Tibial artery (tissue), 4 donors: Measurements from ENCODE around the gene GRIP1.

Source experiments
- DNase-seq, 2 donors: peaks; one replicate each; pipeline ENCODE4 v3.0.0-alpha.2; 2019
- H3K27ac ChIP-seq, 2 donors: fragments of 200-600 bp; sonication (generic) in 1 of 2; 1 replicate in 1 of 2; 2 replicates in 1 of 2; pipeline ENCODE4 v1.5.1; 2018 to 2019; ENCODE audit warnings: mild to moderate bottlenecking in 1 of 2
- H3K27me3 ChIP-seq, 2 donors: fragments of 200-600 bp; sonication (generic) in 1 of 2; one replicate each; pipeline versions ENCODE4 v1.5.1 to v1.6.0; 2016 to 2019
- H3K36me3 ChIP-seq, 3 donors: fragments of 200-600 bp; sonication (generic) in 2 of 3; one replicate each; pipeline ENCODE4 v1.5.1; 2016 to 2019; ENCODE audit warnings: mild to moderate bottlenecking in 2 of 3
- H3K4me1 ChIP-seq, 4 donors: fragments of 200-600 bp; sonication (generic) in 2 of 4; 1 replicate in 3 of 4; 2 replicates in 1 of 4; pipeline ENCODE4 v1.5.1; 2016 to 2019
- H3K4me3 ChIP-seq, 2 donors: fragments of 200-600 bp; sonication (generic) in 1 of 2; 1 replicate in 1 of 2; 2 replicates in 1 of 2; pipeline ENCODE4 v1.5.1; 2018 to 2019; ENCODE audit warnings: mild to moderate bottlenecking in 2 of 2
- H3K9me3 ChIP-seq, 3 donors: fragments of 200-600 bp; sonication (generic) in 1 of 3; one replicate each; pipeline ENCODE4 v1.5.1; 2016 to 2019
- intact Hi-C: fragments of 100-400 bp; cut with DNase I; formaldehyde crosslinking; loops from one replicate; pipeline ENCODE4 v1.15.0; 2023; ENCODE audit warnings: low total_unique reads
- TF ChIP-seq, protein P1 (sequence below), 2 experiments: fragments of 200-600 bp in 1 of 2; fragments of 450-650 bp in 1 of 2; IDR thresholded peaks; one replicate each; pipeline ENCODE4 v1.5.1; 2017 to 2019; ENCODE audit warnings: antibody characterized with exemption in 2 of 2, mild to moderate bottlenecking in 1 of 2, moderate library complexity in 1 of 2

Gene GRIP1

DNA sequence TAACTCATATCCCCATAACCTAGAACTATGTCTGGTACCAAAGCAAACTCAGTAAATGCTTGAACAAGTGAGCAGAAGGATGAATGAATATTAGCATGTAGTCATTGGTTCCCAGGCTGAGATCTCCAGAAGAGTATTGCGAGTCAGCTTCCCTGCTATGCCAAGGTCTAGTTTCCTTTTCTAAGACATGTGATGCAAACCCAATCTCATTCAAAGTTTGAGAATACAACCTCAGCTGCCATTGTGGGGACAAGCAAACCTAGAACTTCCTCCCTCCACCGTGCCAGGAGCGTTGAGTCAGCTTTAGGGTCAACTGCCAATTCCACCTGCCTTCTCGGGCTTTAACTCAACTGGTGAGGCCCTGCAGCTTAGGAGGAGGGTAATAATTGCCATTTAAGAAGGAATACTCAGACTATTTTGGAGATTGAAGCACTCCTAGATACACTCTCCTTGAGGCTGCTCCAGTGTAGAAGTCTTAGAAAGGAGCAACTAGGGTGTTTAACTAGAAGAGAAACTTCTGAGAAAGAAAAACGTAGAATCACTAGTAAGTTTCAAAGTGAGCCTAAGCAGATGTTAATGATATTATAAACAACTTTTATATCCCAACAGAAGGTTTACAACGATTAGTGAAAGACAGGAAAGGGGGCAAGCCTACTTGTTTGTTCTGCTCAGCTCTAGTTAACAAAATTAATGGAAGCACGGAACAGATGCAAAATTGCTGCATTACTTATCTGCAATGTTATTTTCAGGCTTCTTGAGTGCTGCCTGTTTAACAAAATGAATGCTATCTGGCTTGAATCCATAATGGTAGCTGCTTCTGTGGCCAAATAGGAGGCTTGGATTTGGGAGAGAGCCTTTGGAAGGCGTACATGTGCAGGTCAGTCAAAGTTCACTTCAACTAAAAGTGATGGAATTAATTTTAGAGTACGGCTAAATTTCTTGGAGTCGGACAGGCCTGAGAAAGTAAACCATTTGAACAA, 279.7 kb downstream of the GRIP1 start:
- intact Hi-C loops = no loop called here
- TF ChIP-seq, protein P1, sequence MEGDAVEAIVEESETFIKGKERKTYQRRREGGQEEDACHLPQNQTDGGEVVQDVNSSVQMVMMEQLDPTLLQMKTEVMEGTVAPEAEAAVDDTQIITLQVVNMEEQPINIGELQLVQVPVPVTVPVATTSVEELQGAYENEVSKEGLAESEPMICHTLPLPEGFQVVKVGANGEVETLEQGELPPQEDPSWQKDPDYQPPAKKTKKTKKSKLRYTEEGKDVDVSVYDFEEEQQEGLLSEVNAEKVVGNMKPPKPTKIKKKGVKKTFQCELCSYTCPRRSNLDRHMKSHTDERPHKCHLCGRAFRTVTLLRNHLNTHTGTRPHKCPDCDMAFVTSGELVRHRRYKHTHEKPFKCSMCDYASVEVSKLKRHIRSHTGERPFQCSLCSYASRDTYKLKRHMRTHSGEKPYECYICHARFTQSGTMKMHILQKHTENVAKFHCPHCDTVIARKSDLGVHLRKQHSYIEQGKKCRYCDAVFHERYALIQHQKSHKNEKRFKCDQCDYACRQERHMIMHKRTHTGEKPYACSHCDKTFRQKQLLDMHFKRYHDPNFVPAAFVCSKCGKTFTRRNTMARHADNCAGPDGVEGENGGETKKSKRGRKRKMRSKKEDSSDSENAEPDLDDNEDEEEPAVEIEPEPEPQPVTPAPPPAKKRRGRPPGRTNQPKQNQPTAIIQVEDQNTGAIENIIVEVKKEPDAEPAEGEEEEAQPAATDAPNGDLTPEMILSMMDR (IDR thresholded peaks at IDR 0.05) = no peak
- no peak for DNase-seq

DNA sequence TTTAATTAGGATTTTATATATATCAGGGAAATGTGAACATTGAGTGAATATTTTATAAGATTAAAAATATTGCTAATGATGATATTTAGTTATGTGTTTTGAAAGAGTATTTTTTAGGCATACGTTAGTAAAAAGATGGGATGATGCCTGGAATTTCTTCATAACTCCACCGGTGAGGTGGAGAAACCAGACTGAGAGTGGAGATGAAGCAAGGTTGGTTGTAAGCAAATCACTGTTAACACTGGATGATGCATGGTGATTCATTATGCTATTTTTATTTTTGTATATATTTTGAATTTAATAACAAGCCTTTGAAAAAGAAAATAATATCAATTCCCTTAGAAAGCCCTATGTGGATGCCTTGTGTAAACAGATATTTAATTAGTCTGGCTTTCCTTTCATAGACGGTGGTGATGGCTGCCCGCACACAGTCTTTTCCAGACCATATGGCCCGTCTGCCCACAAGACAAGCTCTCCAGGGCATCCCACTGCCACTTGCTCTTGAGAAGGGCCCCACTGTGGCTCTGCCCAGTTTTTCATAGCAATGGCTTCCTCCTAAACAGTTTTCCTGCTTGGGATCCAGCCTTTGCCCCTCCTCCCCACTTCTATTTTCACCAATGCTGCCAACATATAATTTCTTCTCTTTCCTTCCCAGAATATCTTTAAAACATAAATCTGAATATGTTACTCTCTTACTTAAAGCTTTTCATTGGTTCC, 281.1 kb downstream of the GRIP1 start:
- intact Hi-C loops = no loop called here
- no peaks in the 10 kb centered on the region for H3K4me1 ChIP-seq
- TF ChIP-seq, protein P1 (IDR thresholded peaks at IDR 0.05) = no peak
- no peaks in the 10 kb centered on the region for H3K9me3 ChIP-seq
- no peaks in the 10 kb centered on the region for H3K36me3 ChIP-seq
- no peak overlapping the region for H3K27ac ChIP-seq
- no peak for DNase-seq
- no peaks in the 10 kb centered on the region for H3K27me3 ChIP-seq
- no peak overlapping the region for H3K4me3 ChIP-seq

More for the DNA sequence above, 279.7 kb downstream of the GRIP1 start:
- Histone ChIP-seq H3K4me3 (no peak overlapping the region), H3K9me3 (no peaks in the 10 kb centered on the region), H3K36me3 (no peaks in the 10 kb centered on the region), H3K4me1 (no peaks in the 10 kb centered on the region), H3K27ac (no peak overlapping the region), H3K27me3 (no peaks in the 10 kb centered on the region)

DNA sequence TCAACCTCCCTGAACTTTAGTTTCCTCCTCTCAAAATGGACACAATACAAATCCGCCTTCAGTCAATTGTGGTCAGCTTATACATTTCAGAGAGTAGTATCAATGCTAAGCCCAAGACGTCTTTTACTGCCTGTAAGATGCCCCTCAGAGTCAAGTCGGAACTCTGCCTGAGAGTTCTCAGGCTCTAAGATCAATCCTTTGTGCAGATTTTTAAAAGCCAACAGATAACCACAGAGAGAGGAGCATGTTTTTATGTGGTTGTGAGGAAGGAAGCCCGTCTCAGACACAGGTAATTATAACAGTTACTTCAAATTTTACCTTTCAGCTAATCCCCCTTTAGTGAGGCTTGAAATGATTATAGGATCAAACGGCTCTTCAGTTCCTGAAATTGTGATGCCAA, 285.0 kb downstream of the GRIP1 start:
- Histone ChIP-seq H3K4me1 (no peaks in the 10 kb centered on the region), H3K9me3 (no peaks in the 10 kb centered on the region), H3K4me3 (no peak overlapping the region), H3K27me3 (no peaks in the 10 kb centered on the region), H3K36me3 (no peaks in the 10 kb centered on the region), H3K27ac (no peak overlapping the region)
- intact Hi-C loops = no loop called here
- TF ChIP-seq, protein P1 (IDR thresholded peaks at IDR 0.05) = no peak
- DNase-seq = no peak

DNA sequence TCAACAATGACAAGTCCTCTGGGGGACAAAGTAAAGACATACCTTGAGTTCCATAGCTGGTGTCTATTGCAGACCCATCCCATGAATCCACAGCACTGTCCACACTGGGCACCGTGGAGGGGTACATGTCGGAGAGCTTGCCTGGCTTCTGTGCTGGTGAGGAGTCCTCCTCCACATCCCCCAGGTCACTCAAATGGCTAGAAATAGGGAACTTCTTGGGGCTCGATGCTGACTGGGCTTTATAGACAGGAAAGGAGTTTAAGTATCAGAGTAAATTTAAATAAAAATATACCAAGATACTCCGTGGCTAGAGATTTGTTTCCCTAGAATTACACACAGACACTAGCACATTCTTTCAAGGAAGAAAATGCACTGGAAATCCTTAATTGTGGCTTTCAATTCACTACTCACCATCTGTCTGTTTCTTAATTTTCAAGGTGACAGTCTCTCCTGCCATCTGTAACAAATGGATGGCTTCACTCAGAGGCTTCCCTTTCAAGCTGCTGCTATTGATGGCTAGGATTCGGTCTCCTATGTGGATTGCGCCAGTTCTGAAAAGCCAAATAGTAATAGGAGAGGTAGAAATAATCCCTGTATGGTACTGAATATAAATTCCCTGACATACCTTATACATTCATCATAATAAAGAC, 286.5 kb downstream of the GRIP1 start:
- no peak overlapping the region for H3K4me3 ChIP-seq
- no peaks in the 10 kb centered on the region for H3K9me3 ChIP-seq
- no peak for DNase-seq
- no peaks in the 10 kb centered on the region for H3K27me3 ChIP-seq
- H3K4me1 ChIP-seq = no peaks in the 10 kb centered on the region
- no peaks in the 10 kb centered on the region for H3K36me3 ChIP-seq
- no peak overlapping the region for H3K27ac ChIP-seq
- TF ChIP-seq, protein P1 (IDR thresholded peaks at IDR 0.05) = no peak
- intact Hi-C loops = no loop called here

DNA sequence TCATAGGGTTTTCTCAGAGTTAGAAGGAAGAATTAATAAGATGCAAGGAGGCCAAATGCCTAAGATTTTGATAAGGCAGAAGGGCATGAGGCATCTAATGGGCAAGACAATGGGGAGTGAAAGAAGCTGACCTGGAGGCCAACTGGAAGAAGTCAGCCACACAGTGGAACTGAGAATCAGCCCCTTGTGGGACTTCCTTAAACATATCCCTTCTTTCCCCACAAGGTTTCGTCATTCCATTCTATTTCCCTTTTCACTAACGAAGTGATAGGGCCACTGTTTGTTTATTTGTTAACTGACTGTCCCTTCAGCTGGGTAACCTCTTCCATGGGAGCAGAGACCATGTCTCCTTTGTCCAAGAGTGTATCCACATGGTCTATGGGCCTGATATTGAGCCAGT, 290.4 kb downstream of the GRIP1 start:
- TF ChIP-seq, protein P1 (IDR thresholded peaks at IDR 0.05) = no peak
- H3K9me3 ChIP-seq = no peaks in the 10 kb centered on the region
- no peak overlapping the region for H3K4me3 ChIP-seq
- no peaks in the 10 kb centered on the region for H3K4me1 ChIP-seq
- intact Hi-C loops = no loop called here
- H3K27me3 ChIP-seq = no peaks in the 10 kb centered on the region
- no peaks in the 10 kb centered on the region for H3K36me3 ChIP-seq
- DNase-seq = no peak
- no peak overlapping the region for H3K27ac ChIP-seq
